Lower leg skin (tissue), 3 donors: ENCODE results near the gene RPS10.

Experiments used
- CTCF ChIP-seq, 3 donors: fragments of 450-650 bp; IDR thresholded peaks; one replicate each; pipeline ENCODE4 v1.5.1; 2016; ENCODE audit warnings: antibody characterized with exemption in 3 of 3, mild to moderate bottlenecking in 3 of 3, moderate library complexity in 2 of 3
- POLR2A ChIP-seq, 2 donors: fragments of 450-650 bp; IDR thresholded peaks; one replicate each; pipeline ENCODE4 v1.6.1; 2016 to 2017; ENCODE audit warnings: antibody characterized with exemption in 2 of 2, mild to moderate bottlenecking in 1 of 2, moderate library complexity in 1 of 2

DNA sequence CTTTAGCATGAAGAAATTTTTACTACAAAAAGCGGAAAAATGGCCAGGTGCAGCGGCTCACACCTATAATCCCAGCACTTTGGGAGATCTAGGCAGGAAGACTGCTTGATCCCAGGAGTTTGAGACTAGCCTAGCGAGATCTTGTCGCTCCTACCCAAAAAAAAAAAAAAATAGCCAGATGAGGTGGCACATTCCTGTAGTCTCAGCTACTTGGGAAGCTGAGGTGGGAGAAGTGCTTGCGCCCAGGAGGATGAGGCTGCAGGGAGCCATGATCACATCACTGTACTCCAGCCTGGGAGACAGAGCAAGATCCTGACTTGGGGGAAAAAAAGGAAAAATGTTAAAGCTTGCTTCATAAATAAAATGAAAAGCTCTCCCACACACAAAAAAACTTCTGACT is 47.9 kb downstream of the RPS10 start:
- TF ChIP-seq CTCF (IDR thresholded peaks at IDR 0.05) (no peak), POLR2A (IDR thresholded peaks at IDR 0.05) (no peak)
